Stomach (tissue), 4 donors: Measurements from ENCODE around the gene MYO18B.

ENCODE experiments used
- EP300 ChIP-seq: sonication (generic); formaldehyde crosslinking; IDR thresholded peaks from one replicate; pipeline ENCODE4 v1.6.1; 2017; ENCODE audit warnings: antibody characterized with exemption
- TF ChIP-seq, protein P1 (sequence below), 7 experiments: fragments of 450-650 bp in 4 of 7; fragments of 200-600 bp in 3 of 7; sonication (generic) in 3 of 7; IDR thresholded peaks; one replicate each; pipeline ENCODE4 v1.5.1; 2016 to 2019; ENCODE audit warnings: antibody characterized with exemption in 7 of 7, control low read depth in 2 of 7, mild to moderate bottlenecking in 1 of 7

DNA sequence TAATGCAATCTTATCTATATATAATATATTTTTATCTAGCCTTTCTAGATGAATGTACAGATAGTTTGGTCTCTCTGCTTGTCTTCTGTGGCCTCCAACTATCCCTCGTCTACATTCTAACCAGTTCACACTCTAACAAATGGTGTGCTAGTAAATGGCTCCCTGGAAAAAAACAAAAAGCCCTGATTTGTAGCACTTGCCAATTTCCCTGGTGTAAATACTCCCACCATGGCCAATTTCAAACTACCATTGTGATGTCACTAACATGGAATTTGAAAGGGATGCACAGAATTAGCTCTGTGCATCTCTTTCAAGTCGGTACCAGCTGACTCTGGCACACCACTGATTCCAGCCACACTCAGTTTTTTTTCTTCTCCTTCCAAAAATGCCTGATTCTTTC, 154.6 kb downstream of the MYO18B start:
- TF ChIP-seq, protein P1, sequence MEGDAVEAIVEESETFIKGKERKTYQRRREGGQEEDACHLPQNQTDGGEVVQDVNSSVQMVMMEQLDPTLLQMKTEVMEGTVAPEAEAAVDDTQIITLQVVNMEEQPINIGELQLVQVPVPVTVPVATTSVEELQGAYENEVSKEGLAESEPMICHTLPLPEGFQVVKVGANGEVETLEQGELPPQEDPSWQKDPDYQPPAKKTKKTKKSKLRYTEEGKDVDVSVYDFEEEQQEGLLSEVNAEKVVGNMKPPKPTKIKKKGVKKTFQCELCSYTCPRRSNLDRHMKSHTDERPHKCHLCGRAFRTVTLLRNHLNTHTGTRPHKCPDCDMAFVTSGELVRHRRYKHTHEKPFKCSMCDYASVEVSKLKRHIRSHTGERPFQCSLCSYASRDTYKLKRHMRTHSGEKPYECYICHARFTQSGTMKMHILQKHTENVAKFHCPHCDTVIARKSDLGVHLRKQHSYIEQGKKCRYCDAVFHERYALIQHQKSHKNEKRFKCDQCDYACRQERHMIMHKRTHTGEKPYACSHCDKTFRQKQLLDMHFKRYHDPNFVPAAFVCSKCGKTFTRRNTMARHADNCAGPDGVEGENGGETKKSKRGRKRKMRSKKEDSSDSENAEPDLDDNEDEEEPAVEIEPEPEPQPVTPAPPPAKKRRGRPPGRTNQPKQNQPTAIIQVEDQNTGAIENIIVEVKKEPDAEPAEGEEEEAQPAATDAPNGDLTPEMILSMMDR (IDR thresholded peaks at IDR 0.05), result no peak
- TF ChIP-seq EP300, result no peak
